SK-N-SH (cell line): Measurements from ENCODE around the gene CPNE4. TPM values are rescaled to one million over a fixed set of nuclear protein-coding genes. Genes with fewer than 3 reads are reported as not detected.

Experiments used
- CTCF ChIA-PET: fragments of 300-600, 350-600 bp; formaldehyde crosslinking; extraction: SDS; loops from one replicate; lab custom pipeline; 2021; lab: Yijun Ruan, JAX
- POLR2A ChIA-PET: fragments of 350-600 bp; sonication (Branson Sonifier 250); formaldehyde crosslinking; extraction: SDS; loops from one replicate; lab custom pipeline; 2020; ENCODE audit warnings: antibody characterized with exemption, inconsistent platforms; lab: Yijun Ruan, JAX
- DNase-seq: peaks from one replicate; pipeline ENCODE4 v3.0.0; 2012
- H2AFZ ChIP-seq: fragments of 200-600 bp; sonication (generic); 2 replicates; pipeline ENCODE4 v1.8.1; 2016; ENCODE audit warnings: antibody characterized with exemption, mild to moderate bottlenecking, low read depth
- H3F3A ChIP-seq: fragments of 200-600 bp; sonication (generic); replicated peaks from 2 replicates; pipeline ENCODE3; 2016; ENCODE audit warnings: antibody characterized with exemption, mild to moderate bottlenecking; ENCODE audit not compliant: insufficient read depth
- H3K27ac ChIP-seq, 2 experiments: fragments of 200-500 bp in 1 of 2; fragments of 200-600 bp in 1 of 2; sonication (Bioruptor generic) in 1 of 2; sonication (generic), shearing (Covaris generic) in 1 of 2; 2 replicates each; pipeline versions ENCODE4 v1.5.1 to v1.6.1; 2014 to 2016; ENCODE audit warnings: low read depth in 2 of 2, inconsistent platforms in 1 of 2, low read length in 1 of 2, mild to moderate bottlenecking in 1 of 2, mixed read lengths in 1 of 2
- H3K27me3 ChIP-seq: fragments of 200-600 bp; sonication (generic), shearing (Covaris generic); 2 replicates; pipeline ENCODE4 v1.6.1; 2016; ENCODE audit warnings: mixed run types; ENCODE audit not compliant: insufficient read depth
- H3K36me3 ChIP-seq, 2 experiments: fragments of 200-500 bp in 1 of 2; fragments of 200-600 bp in 1 of 2; sonication (Bioruptor generic) in 1 of 2; sonication (generic) in 1 of 2; replicated peaks in 1 of 2; 2 replicates each; pipeline versions ENCODE3 to v1.5.1; 2014 to 2016; ENCODE audit warnings: low read length in 1 of 2, mild to moderate bottlenecking in 1 of 2; ENCODE audit not compliant: insufficient read depth in 2 of 2, control insufficient read depth in 1 of 2
- H3K4me1 ChIP-seq, 2 experiments: fragments of 200-500 bp in 1 of 2; fragments of 200-600 bp in 1 of 2; sonication (Bioruptor generic) in 1 of 2; sonication (generic), shearing (Covaris generic) in 1 of 2; 2 replicates each; pipeline versions ENCODE4 v1.5.1 to v1.6.1; 2014 to 2016; ENCODE audit warnings: low read depth in 1 of 2, low read length in 1 of 2, mixed run types in 1 of 2; ENCODE audit not compliant: insufficient read depth in 2 of 2, control insufficient read depth in 1 of 2
- H3K4me2 ChIP-seq: fragments of 200-600 bp; sonication (generic), shearing (Covaris generic); 2 replicates; pipeline ENCODE4 v1.6.1; 2017; ENCODE audit warnings: mixed run types
- H3K4me3 ChIP-seq, 2 experiments: fragments of 200-500 bp in 1 of 2; fragments of 200-600 bp in 1 of 2; sonication (Bioruptor generic) in 1 of 2; sonication (generic), shearing (Covaris generic) in 1 of 2; 2 replicates each; pipeline versions ENCODE4 v1.5.1 to v1.8.1; 2014 to 2016; ENCODE audit warnings: low read depth in 2 of 2, inconsistent platforms in 1 of 2, low read length in 1 of 2, mild to moderate bottlenecking in 1 of 2, mixed read lengths in 1 of 2, moderate library complexity in 1 of 2
- H3K79me2 ChIP-seq: fragments of 200-600 bp; sonication (generic); 2 replicates; pipeline ENCODE4 v1.8.1; 2017; ENCODE audit warnings: mild to moderate bottlenecking; ENCODE audit not compliant: insufficient read depth
- H3K9ac ChIP-seq: fragments of 200-600 bp; sonication (generic); 2 replicates; pipeline ENCODE4 v1.6.1; 2017; ENCODE audit warnings: mixed run types
- H3K9me2 ChIP-seq: fragments of 200-600 bp; sonication (generic); 2 replicates; pipeline ENCODE4 v1.6.1; 2017; ENCODE audit warnings: mixed run types
- H3K9me3 ChIP-seq: fragments of 200-600 bp; sonication (generic); 2 replicates; pipeline ENCODE4 v1.6.1; 2017; ENCODE audit warnings: mixed run types, mild to moderate bottlenecking, moderate library complexity
- H4K20me1 ChIP-seq: fragments of 200-600 bp; sonication (generic); 2 replicates; pipeline ENCODE4 v1.6.1; 2017; ENCODE audit warnings: mild to moderate bottlenecking, mixed run types; ENCODE audit not compliant: insufficient read depth
- CHD2 ChIP-seq: fragments of 150-350 bp; IDR thresholded peaks from 2 replicates; pipeline ENCODE4 v1.6.1; 2018; ENCODE audit warnings: low read length; ENCODE audit not compliant: partially characterized antibody
- CTCF ChIP-seq: fragments of 200-600 bp; sonication (generic); IDR thresholded peaks from 2 replicates; pipeline ENCODE4 v1.6.1; 2017; ENCODE audit warnings: antibody characterized with exemption, mild to moderate bottlenecking, moderate library complexity
- ELF1 ChIP-seq: IDR thresholded peaks from 2 replicates; pipeline ENCODE4 v1.4.0; 2012
- EZH2phosphoT487 ChIP-seq: fragments of 200-600 bp; sonication (generic); IDR thresholded peaks from 2 replicates; pipeline ENCODE4 v1.6.1; 2017; ENCODE audit warnings: low read depth, mixed run types, mild to moderate bottlenecking, antibody characterized with exemption, moderate library complexity, borderline replicate concordance
- FOSL2 ChIP-seq: IDR thresholded peaks from 2 replicates; pipeline ENCODE4 v1.4.0; 2012; ENCODE audit warnings: low read depth, mild to moderate bottlenecking, moderate library complexity, borderline replicate concordance
- FOXJ3 ChIP-seq: sonication (generic); formaldehyde crosslinking; IDR thresholded peaks from 2 replicates; pipeline ENCODE4 v1.5.1; 2020; ENCODE audit warnings: mild to moderate bottlenecking, missing genetic modification reagents
- GABPA ChIP-seq: IDR thresholded peaks from 2 replicates; pipeline ENCODE4 v1.4.0; 2012; ENCODE audit warnings: low read depth, mild to moderate bottlenecking
- MAX ChIP-seq: IDR thresholded peaks from 2 replicates; pipeline ENCODE4 v1.4.0; 2012; ENCODE audit warnings: low read depth
- NFIC ChIP-seq: IDR thresholded peaks from 2 replicates; pipeline ENCODE4 v1.4.0; 2012; ENCODE audit warnings: borderline replicate concordance
- NRF1 ChIP-seq: IDR thresholded peaks from 2 replicates; pipeline ENCODE4 v1.6.1; 2012; ENCODE audit warnings: low read depth, mild to moderate bottlenecking, low read length
- RAD21 ChIP-seq: IDR thresholded peaks from 2 replicates; pipeline ENCODE4 v1.6.1; 2012; ENCODE audit warnings: mild to moderate bottlenecking, low read length
- RCOR1 ChIP-seq: fragments of 150-350 bp; IDR thresholded peaks from 2 replicates; pipeline ENCODE4 v1.6.1; 2017; ENCODE audit warnings: antibody characterized with exemption, low read length
- REST ChIP-seq: IDR thresholded peaks from 2 replicates; pipeline ENCODE4 v1.6.1; 2012; ENCODE audit warnings: mild to moderate bottlenecking, low read depth, low read length, moderate library complexity
- RXRA ChIP-seq: IDR thresholded peaks from 2 replicates; pipeline ENCODE4 v1.4.0; 2012; ENCODE audit warnings: low read depth, mild to moderate bottlenecking, borderline replicate concordance
- SMC3 ChIP-seq: IDR thresholded peaks from 2 replicates; pipeline ENCODE4 v1.6.1; 2012; ENCODE audit warnings: low read depth, low read length, improper control_type of control experiment
- TEAD4 ChIP-seq: IDR thresholded peaks from 2 replicates; pipeline ENCODE4 v1.4.0; 2012; ENCODE audit warnings: mild to moderate bottlenecking, borderline replicate concordance; ENCODE audit not compliant: insufficient read depth
- USF2 ChIP-seq: fragments of 150-350 bp; IDR thresholded peaks from 2 replicates; pipeline ENCODE4 v1.6.1; 2017; ENCODE audit warnings: antibody characterized with exemption, low read length, low read depth, borderline replicate concordance
- WGBS: methylation state at CpG from one replicate; pipeline ENCODE4 v1.1.6; 2017; ENCODE audit warnings: low lambda C conversion rate; 5-methylcytosine and 5-hydroxymethylcytosine counted together
- polyA plus RNA-seq, 3 experiments: library from polyadenylated mRNA; depleted of rRNA; stranded (reverse); fragments of >200 nt; gene quantifications; 2 replicates each; pipeline ENCODE4 v1.2.3, GENCODE V29; 2012

CPNE4 gene
- polyA plus RNA-seq, 1 of the 3 experiments (the other 2 are of a cell fraction) = not detected

- no peak for TF ChIP-seq RXRA
- no peak for TF ChIP-seq RCOR1
- TF ChIP-seq ELF1 = no peak
- no peak for TF ChIP-seq FOXJ3 (CRISPR knock-in tag)
- no peak for TF ChIP-seq USF2
- POLR2A ChIA-PET = no interaction called here
- Histone ChIP-seq H3K4me3 (no peak overlapping the region), H2AFZ (no peak overlapping the region), H3F3A (no peaks in the 10 kb centered on the region), H3K9ac (no peak overlapping the region), H3K9me2 (no peaks in the 10 kb centered on the region), H4K20me1 (no peaks in the 10 kb centered on the region), H3K4me2 (no peak overlapping the region), H3K27ac (no peak overlapping the region), H3K79me2 (no peaks in the 10 kb centered on the region), H3K9me3 (no peaks in the 10 kb centered on the region), H3K36me3 (no peaks in the 10 kb centered on the region), H3K4me1 (peaks cover 0 to 15% of the 10 kb centered on the region in 2 experiments; a peak in 1 of 4 replicates), H3K27me3 (no peaks in the 10 kb centered on the region)
- CTCF ChIA-PET = interaction anchor here (1.5 to 6.9 kb wide), 5 partner anchors 230 to 764 kb away, joined by 5 to 131 read pairs (median 41); partner anchors contain the start of gene CPNE4
- DNase-seq = no peak
- WGBS = 86% methylated on average over 1 of the region's 1 CpG
Measured at GRCh38 chr3:131797776-131798175, 237.0 kb downstream of the CPNE4 start.

GRCh38 chr3:131796558-131797198, 238.1 kb downstream of the CPNE4 start:
- peaks cover 0 to 15% of the 10 kb centered on the region in 2 experiments; a peak in 1 of 4 replicates for H3K4me1 ChIP-seq
- ChIA-PET POLR2A (no interaction called here), CTCF (interaction anchor here (0.7 to 6.9 kb wide), 8 partner anchors 12 to 763 kb away, joined by 3 to 131 read pairs (median 16); partner anchors contain the start of gene CPNE4)
- H4K20me1 ChIP-seq = no peaks in the 10 kb centered on the region
- no peaks in the 10 kb centered on the region for H3K27me3 ChIP-seq
- H3K79me2 ChIP-seq = no peaks in the 10 kb centered on the region
- H3K9me2 ChIP-seq = no peaks in the 10 kb centered on the region
- 60% methylated on average over 4 of the region's 4 CpGs for WGBS
- no peak for DNase-seq
- no peaks in the 10 kb centered on the region for H3F3A ChIP-seq
- TF ChIP-seq RXRA (no peak), REST (no peak), FOSL2 (no peak), EZH2phosphoT487 (no peak), FOXJ3 (CRISPR knock-in tag) (no peak), NRF1 (no peak), SMC3 (no peak), MAX (no peak), RAD21 (no peak), CTCF (no peak), NFIC (no peak), CHD2 (no peak), TEAD4 (no peak), GABPA (no peak)
- no peak overlapping the region for H3K9ac ChIP-seq
- H3K9me3 ChIP-seq = no peaks in the 10 kb centered on the region
- no peak overlapping the region for H3K4me2 ChIP-seq
- H2AFZ ChIP-seq = no peak overlapping the region
- no peaks in the 10 kb centered on the region for H3K36me3 ChIP-seq
- no peak overlapping the region for H3K27ac ChIP-seq
- no peak overlapping the region for H3K4me3 ChIP-seq
